Right cardiac atrium (tissue), 5 donors: Measurements from ENCODE around the gene TRIM47. TPM values are rescaled to one million over a fixed set of nuclear protein-coding genes. Genes with fewer than 3 reads are reported as not detected.

Experiments used
- ATAC-seq, 2 donors: fragments of 200-7000 bp; cut with Tn5 transposase; one replicate each; pipeline versions ENCODE4 v1.8.0 to v1.9.1; 2020; ENCODE audit warnings: moderate library complexity in 2 of 2, mild to moderate bottlenecking in 1 of 2
- DNase-seq, 3 donors: peaks; one replicate each; pipeline ENCODE4 v3.0.0-alpha.2; 2020
- H3K27ac ChIP-seq: one replicate; pipeline ENCODE4 v1.5.1; 2013; ENCODE audit warnings: mild to moderate bottlenecking, low read length, control low read depth, moderate library complexity
- H3K27me3 ChIP-seq: one replicate; pipeline ENCODE4 v1.6.1; 2013; ENCODE audit not compliant: control insufficient read depth, insufficient read depth
- H3K4me1 ChIP-seq: one replicate; pipeline ENCODE4 v1.6.1; 2013; ENCODE audit warnings: low read length; ENCODE audit not compliant: control insufficient read depth, insufficient read depth
- H3K4me3 ChIP-seq: one replicate; pipeline ENCODE4 v1.5.1; 2013; ENCODE audit warnings: low read length, control low read depth
- H3K9me3 ChIP-seq: one replicate; pipeline ENCODE4 v1.6.1; 2013; ENCODE audit warnings: low read length; ENCODE audit not compliant: control insufficient read depth
- WGBS: extraction: QIAGEN DNeasy Blood & Tissue Kit; methylation state at CpG from one replicate; pipeline ENCODE4 v1.1.7; 2013; 5-methylcytosine and 5-hydroxymethylcytosine counted together
- intact Hi-C, 4 donors: fragments of 100-400 bp; cut with DNase I; formaldehyde crosslinking; loops; one replicate each; pipeline versions ENCODE4 v1.11.0 to v1.14.0; 2022 to 2023
- polyA plus RNA-seq: library from polyadenylated mRNA; stranded (reverse); fragments of 200-250 nt; gene quantifications from one replicate; pipeline ENCODE4 v1.2.3, GENCODE V29; 2013
- total RNA-seq, 4 donors: library from RNA; stranded (reverse); fragmentation: NEBNext Ultra II Directional; extraction: Animal tissue kit (Norgen Biotek cat#: 25700); gene quantifications; one replicate each; pipeline ENCODE4 v1.2.1, GENCODE V29; 2021
- donor health status: healthy with polysubstance abuse.
- donor health status: DM: no; HTN: yes; CAD: no.
- donor health status: DM: no; HTN: no; CAD: no.
- donor health status: DM: no; HTN: yes; CAD: no; lungs with severe emphysema.
- donor health status: DM: yes; HTN: yes; CAD: no.

Gene TRIM47
- total and polyA plus RNA-seq, 5 donors = 19.2 to 25.9 (median 25.1) TPM

- H3K27me3 ChIP-seq = no peaks in the 10 kb centered on the region
- DNase-seq (no peak), ATAC-seq (no peak)
- H3K27ac ChIP-seq = no peak overlapping the region
- H3K4me1 ChIP-seq = peaks cover 3% of the 10 kb centered on the region
- H3K4me3 ChIP-seq = no peak overlapping the region
- WGBS = 79% methylated on average over 11 of the region's 11 CpGs
- intact Hi-C loops = loop anchor here in 1 of 4 donors (1.0 kb wide), 1 partner anchor 44 kb away; no protein-coding TSS in a partner anchor
- no peaks in the 10 kb centered on the region for H3K9me3 ChIP-seq
Observed at GRCh38 chr17:75920045-75920560, 41.7 kb upstream of the TRIM47 start.

- Histone ChIP-seq H3K27me3 (no peaks in the 10 kb centered on the region), H3K4me1 (peaks cover 3% of the 10 kb centered on the region), H3K27ac (no peak overlapping the region), H3K9me3 (no peaks in the 10 kb centered on the region), H3K4me3 (no peak overlapping the region)
- ATAC-seq (no peak), DNase-seq (peak in 1 of 3 donors; percentile 7)
- intact Hi-C loops = loop anchor here in 1 of 4 donors (1.0 kb wide), 1 partner anchor 45 kb away; no protein-coding TSS in a partner anchor
- WGBS = 91% methylated on average over 22 of the region's 22 CpGs
Observed at GRCh38 chr17:75919611-75920010, 41.2 kb upstream of the TRIM47 start.

GRCh38 chr17:75917917-75918445 is 39.6 kb upstream of the TRIM47 start:
- Histone ChIP-seq H3K27ac (no peak overlapping the region), H3K9me3 (no peaks in the 10 kb centered on the region), H3K4me1 (peaks cover 3% of the 10 kb centered on the region), H3K4me3 (no peak overlapping the region), H3K27me3 (no peaks in the 10 kb centered on the region)
- 92% methylated on average over 31 of the region's 31 CpGs for WGBS
- intact Hi-C loops = no loop called here
- DNase-seq = peak in 1 of 3 donors; percentile 13
- ATAC-seq = no peak

DNA sequence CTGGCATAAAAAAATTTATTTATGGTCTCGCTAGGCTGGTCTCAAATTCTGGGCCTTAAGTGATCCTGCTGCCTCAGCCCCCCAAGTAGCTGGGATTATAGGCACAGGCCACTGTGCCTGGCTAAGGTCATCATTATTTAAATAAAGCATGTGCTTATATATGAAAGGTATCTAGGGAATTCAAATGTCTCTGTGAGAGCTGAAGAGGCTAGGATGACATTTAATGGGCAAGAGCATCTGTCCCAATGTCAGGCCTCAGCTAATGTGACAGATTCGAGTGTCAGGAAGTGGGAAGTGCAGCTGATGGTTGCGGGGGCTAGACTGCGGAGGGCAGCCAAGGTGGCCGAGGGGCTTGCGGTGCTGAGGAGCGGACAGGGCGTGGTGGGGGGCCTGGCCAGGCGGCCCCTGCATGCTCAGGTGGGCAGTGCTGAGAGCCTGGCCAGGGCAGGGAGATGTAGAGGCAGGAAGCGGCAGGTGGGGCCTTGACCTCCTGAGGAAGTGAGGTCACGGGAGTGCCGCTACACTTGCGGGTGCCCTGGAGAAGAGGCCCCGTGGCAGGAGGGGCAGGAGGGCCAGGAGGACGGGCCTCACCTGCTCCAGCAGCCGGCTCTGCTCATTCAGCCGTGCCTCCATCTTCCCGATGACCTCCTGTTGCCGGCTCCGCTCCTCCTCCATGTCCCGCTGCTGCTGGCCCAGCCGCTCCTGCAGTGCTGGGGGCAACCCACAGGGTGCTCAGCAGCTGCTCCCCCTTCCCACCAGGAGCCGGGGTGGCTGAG is 38.9 kb upstream of the TRIM47 start:
- H3K4me3 ChIP-seq = no peak overlapping the region
- no peaks in the 10 kb centered on the region for H3K9me3 ChIP-seq
- intact Hi-C loops = no loop called here
- H3K27ac ChIP-seq = no peak overlapping the region
- DNase-seq (peak in 1 of 3 donors; percentile 34), ATAC-seq (no peak)
- no peaks in the 10 kb centered on the region for H3K27me3 ChIP-seq
- peaks cover under 1% of the 10 kb centered on the region for H3K4me1 ChIP-seq
- 80% methylated on average over 23 of the region's 23 CpGs for WGBS

DNA sequence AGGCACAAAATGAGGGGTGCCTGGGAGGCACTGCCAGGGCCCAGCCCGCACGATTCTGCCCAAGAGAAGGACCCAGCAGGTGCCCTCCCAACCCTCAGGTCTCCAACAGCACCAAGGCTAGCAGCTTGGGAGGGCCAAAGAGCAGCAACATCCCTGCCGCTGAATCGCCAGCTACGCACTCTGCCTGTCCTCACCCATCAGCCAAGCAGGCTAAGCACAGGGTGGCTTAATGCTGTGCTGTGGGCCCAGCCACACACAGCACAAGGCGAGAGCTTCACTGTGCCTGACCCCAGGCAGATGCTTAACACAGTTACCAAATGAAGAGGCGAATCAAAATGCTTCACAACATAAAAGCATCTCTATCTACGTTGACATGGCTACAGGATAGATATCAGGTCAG is 36.9 kb upstream of the TRIM47 start:
- intact Hi-C loops = no loop called here
- H3K27me3 ChIP-seq = no peaks in the 10 kb centered on the region
- WGBS = 88% methylated on average over 8 of the region's 8 CpGs
- H3K27ac ChIP-seq = no peak overlapping the region
- ATAC-seq (no peak), DNase-seq (no peak)
- H3K9me3 ChIP-seq = no peaks in the 10 kb centered on the region
- no peak overlapping the region for H3K4me3 ChIP-seq
- H3K4me1 ChIP-seq = no peaks in the 10 kb centered on the region

DNA sequence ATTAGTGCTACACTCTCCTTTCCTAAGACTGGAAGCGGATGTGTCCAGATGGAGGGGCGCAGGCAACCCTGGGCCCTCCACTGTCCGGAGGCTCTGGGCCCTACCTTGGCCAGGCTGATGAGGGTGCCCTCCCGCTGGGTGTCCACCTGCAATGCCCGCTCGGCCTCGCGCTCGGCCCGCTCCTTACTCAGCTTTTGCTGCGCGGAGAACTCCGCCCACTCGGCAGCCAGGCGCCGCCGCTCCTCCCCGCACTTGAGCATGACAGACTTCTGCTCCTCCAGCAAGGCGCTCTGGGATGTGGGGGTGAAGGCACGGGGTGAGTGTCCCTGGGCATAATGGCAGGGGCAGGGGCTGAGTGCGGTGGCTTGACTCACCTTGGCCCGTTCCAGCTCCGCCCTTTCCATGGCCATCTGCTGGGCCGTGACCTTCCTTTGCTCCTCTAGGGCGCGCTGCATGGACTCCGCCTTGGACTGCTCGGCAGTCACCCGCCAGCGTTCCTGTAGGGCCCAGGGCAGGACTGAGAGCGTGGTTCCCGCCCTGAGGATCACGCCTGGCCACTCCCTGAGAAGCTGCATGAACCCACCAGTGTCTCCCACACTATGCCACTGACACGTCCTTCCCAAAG is 36.4 kb upstream of the TRIM47 start:
- intact Hi-C loops = no loop called here
- Histone ChIP-seq H3K27me3 (no peaks in the 10 kb centered on the region), H3K4me3 (no peak overlapping the region), H3K9me3 (no peaks in the 10 kb centered on the region), H3K27ac (no peak overlapping the region), H3K4me1 (no peaks in the 10 kb centered on the region)
- no peak for DNase-seq
- WGBS = 92% methylated on average over 34 of the region's 34 CpGs
- ATAC-seq = no peak

DNA sequence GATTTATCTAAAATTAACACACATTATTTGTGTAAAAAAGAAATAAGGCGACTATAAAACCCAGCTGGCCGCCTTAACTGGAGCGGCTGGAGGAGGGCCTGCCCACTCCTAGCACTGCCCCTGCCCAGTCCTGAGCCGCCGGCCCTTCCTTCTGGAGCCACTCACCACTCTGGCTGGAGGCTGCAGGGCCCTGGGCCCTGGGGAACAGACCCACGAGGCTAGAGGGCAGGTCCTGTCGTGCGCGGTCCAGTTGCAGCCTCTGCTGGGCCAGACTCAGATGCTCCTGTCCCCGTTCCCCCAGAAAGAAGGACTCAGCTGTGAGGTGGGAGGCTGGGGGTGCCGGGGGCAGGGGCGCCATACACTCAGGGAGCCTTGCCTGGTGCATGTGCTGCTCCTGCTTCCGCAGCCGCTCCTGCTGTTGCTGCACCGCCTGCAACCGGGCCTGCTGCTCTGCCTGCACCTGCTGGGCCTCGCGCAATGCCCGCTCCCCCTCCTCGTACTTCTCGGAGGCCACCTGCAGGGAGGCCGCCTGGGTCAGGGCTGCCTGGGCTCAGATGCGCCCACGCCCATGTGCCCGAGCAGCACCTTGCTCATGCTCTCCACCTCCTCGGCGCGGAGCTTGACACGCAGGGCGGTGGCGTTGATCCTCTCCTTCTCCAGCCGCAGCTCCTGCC is 35.3 kb upstream of the TRIM47 start:
- H3K27me3 ChIP-seq = no peaks in the 10 kb centered on the region
- H3K27ac ChIP-seq = no peak overlapping the region
- no peak overlapping the region for H3K4me3 ChIP-seq
- intact Hi-C loops = no loop called here
- WGBS = 93% methylated on average over 32 of the region's 32 CpGs
- H3K9me3 ChIP-seq = no peaks in the 10 kb centered on the region
- DNase-seq = no peak
- H3K4me1 ChIP-seq = no peaks in the 10 kb centered on the region
- ATAC-seq = no peak

DNA sequence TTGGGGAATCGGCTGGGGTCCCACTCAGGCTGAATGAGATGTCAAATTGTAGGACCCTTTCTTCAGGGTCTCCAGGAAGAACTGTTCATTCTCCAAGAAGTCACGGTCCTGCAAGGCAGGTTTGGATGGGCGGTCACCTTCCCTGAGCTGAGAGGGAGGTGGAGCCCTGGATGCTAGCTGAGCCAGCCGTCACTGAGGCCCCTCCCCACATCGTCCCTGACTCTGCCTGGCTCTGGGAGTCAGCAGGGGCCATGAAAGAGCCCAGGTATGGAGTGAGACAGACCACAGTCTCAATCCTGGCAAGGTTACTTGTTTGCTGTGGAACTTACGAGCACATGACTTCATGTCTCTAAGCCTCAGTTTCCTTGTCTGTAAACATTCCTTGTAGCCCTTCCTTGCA is 32.3 kb upstream of the TRIM47 start:
- WGBS = 72% methylated on average over 6 of the region's 6 CpGs
- no peaks in the 10 kb centered on the region for H3K4me1 ChIP-seq
- H3K27me3 ChIP-seq = no peaks in the 10 kb centered on the region
- no peak for ATAC-seq
- no peak overlapping the region for H3K4me3 ChIP-seq
- no peak overlapping the region for H3K27ac ChIP-seq
- H3K9me3 ChIP-seq = no peaks in the 10 kb centered on the region
- DNase-seq = no peak
- intact Hi-C loops = no loop called here

GRCh38 chr17:75909812-75910274 is 31.5 kb upstream of the TRIM47 start:
- DNase-seq (peak; percentile 60 to 80 (median 74)), ATAC-seq (peak; percentile 50 to 55)
- Histone ChIP-seq H3K9me3 (no peaks in the 10 kb centered on the region), H3K27me3 (no peaks in the 10 kb centered on the region), H3K4me3 (no peak overlapping the region), H3K27ac (no peak overlapping the region), H3K4me1 (no peaks in the 10 kb centered on the region)
- WGBS = 61% methylated on average over 11 of the region's 11 CpGs
- intact Hi-C loops = loop anchor here in 2 of 4 donors (5.0 kb wide), 2 partner anchors 97 to 102 kb away; no protein-coding TSS in a partner anchor

- ATAC-seq = no peak
- H3K4me3 ChIP-seq = no peak overlapping the region
- no peaks in the 10 kb centered on the region for H3K27me3 ChIP-seq
- no peaks in the 10 kb centered on the region for H3K9me3 ChIP-seq
- intact Hi-C loops = loop anchor here in 2 of 4 donors (5.0 kb wide), 2 partner anchors 98 to 103 kb away; no protein-coding TSS in a partner anchor
- WGBS = 83% methylated on average over 14 of the region's 14 CpGs
- no peak overlapping the region for H3K27ac ChIP-seq
- no peaks in the 10 kb centered on the region for H3K4me1 ChIP-seq
- DNase-seq = peak in 1 of 3 donors; percentile 36
Observed at GRCh38 chr17:75909051-75909811, 30.9 kb upstream of the TRIM47 start.
